Measurements from ENCODE around the gene LRP1B.

LRP1B gene

GRCh38 chr2:141714496-141714895 is 416.3 kb downstream of the LRP1B start:
- H3K4me3 ChIP-seq (ENCODE audit: low read length), result no peak overlapping the region
- TF ChIP-seq CTCF (IDR thresholded peaks at IDR 0.05; ENCODE audit: insufficient read depth, low read depth, low read length, missing control alignments), result no peak
- DNase-seq (ENCODE audit: low read depth), result no peak

- TF ChIP-seq CTCF (IDR thresholded peaks at IDR 0.05; ENCODE audit: insufficient read depth, low read depth, low read length, missing control alignments), result no peak
- no peak for DNase-seq (ENCODE audit: low read depth)
- no peak overlapping the region for H3K4me3 ChIP-seq (ENCODE audit: low read length)
Measured at GRCh38 chr2:141711627-141712026, 419.2 kb downstream of the LRP1B start.

- TF ChIP-seq CTCF (IDR thresholded peaks at IDR 0.05; ENCODE audit: insufficient read depth, low read depth, low read length, missing control alignments), result no peak
- no peak for DNase-seq (ENCODE audit: low read depth)
- H3K4me3 ChIP-seq (ENCODE audit: low read length), result no peak overlapping the region
Measured at GRCh38 chr2:141710589-141711239, 420.1 kb downstream of the LRP1B start.

GRCh38 chr2:141709756-141710155 is 421.1 kb downstream of the LRP1B start:
- no peak for TF ChIP-seq CTCF (IDR thresholded peaks at IDR 0.05; ENCODE audit: insufficient read depth, low read depth, low read length, missing control alignments)

GRCh38 chr2:141707486-141707885 is 423.3 kb downstream of the LRP1B start:
- H3K4me3 ChIP-seq (ENCODE audit: low read length), result no peak overlapping the region
- DNase-seq (ENCODE audit: low read depth), result no peak
- no peak for TF ChIP-seq CTCF (IDR thresholded peaks at IDR 0.05; ENCODE audit: insufficient read depth, low read depth, low read length, missing control alignments)

More at GRCh38 chr2:141709756-141710155, 421.1 kb downstream of the LRP1B start:
- no peak overlapping the region for H3K4me3 ChIP-seq (ENCODE audit: low read length)
- DNase-seq (ENCODE audit: low read depth), result no peak

- no peak for TF ChIP-seq CTCF (IDR thresholded peaks at IDR 0.05; ENCODE audit: insufficient read depth, low read depth, low read length, missing control alignments)
- H3K4me3 ChIP-seq (ENCODE audit: low read length), result no peak overlapping the region
- no peak for DNase-seq (ENCODE audit: low read depth)
Measured at GRCh38 chr2:141704541-141704940, 426.3 kb downstream of the LRP1B start.

GRCh38 chr2:141703501-141703900 is 427.3 kb downstream of the LRP1B start:
- DNase-seq (ENCODE audit: low read depth), result no peak
- no peak overlapping the region for H3K4me3 ChIP-seq (ENCODE audit: low read length)
- TF ChIP-seq CTCF (IDR thresholded peaks at IDR 0.05; ENCODE audit: insufficient read depth, low read depth, low read length, missing control alignments), result no peak
